Hematopoietic multipotent progenitor cell treated with erythropoietin and hydrocortisone succinate and interleukin-3 and kit ligand, for 8 days (in vitro differentiated cells): ENCODE data around the gene CFAP73.
"Not testable (repeated sequence)": the region's sequence is repeated elsewhere in the genome, so short reads cannot be mapped to it uniquely, and the experiment has no call there.

Experiments used
- DNase-seq: peaks from one replicate; pipeline ENCODE4 v3.0.0-alpha.2; 2015

The CFAP73 gene

GRCh38 chr12:113149361-113150150 is at the start of gene CFAP73:
CFAP73 (plus strand) TSS chr12:113149724; CDS start chr12:113149858, 134 bp downstream.
- peak; percentile 19 for DNase-seq

DNA sequence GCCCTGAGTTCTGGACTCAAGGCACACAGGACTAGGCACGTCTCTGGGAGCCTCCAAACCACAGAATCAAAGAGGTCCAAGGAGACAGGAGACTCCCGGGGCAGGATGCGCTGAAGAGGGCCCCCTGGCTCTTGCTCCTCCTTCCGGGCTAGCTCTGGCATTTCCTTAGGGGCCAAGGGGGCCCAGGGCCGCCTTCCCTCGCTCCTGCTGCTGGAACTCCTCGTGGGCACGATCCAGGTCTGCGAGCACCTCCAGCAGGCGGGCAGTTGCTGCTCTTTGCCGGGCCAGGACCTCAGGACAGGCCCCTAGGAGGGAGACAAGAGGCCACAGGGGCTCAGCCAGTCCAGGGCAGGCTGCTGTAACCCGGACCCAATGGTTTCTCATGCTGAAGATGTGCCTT is 49.8 kb upstream of the CFAP73 start:
- no peak for DNase-seq

DNA sequence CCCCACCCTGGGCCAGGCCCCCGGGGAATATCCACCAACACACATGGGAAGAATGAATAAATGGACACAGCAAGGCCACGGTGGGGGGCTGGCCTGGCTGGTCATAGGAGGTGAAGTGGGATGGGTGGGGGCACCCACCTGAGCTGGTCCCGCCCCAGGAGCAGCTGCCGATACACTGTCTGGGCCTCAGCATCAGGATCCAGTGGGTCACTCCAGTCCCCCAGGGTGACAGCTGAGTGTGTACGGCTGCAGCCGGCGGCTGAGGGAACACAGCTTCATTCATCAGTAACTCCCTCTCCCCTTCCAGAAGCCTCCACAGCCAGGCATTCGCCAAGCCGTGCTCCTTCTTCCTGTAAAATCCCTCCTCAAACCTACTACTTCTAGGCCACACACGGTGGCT is 47.8 kb upstream of the CFAP73 start:
- no peak for DNase-seq

DNA sequence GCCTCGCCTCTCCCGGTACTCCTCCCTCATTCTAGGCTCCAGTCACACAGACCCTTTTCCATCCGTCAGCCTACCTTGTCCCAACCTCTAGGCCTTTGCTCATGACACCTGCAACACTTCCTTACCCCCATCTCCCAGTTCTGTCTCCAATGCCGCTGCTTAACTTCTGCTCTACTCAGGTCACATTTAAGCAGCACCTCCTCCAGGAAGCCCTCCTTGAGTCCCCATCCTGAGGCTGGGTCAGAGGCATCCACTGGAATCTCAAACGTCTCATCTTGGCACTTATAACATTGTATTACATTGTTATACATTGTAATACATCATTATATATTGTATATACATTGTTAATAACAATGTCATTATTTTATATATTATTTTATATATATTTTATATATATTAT is 46.7 kb upstream of the CFAP73 start:
- DNase-seq, result no peak

DNA sequence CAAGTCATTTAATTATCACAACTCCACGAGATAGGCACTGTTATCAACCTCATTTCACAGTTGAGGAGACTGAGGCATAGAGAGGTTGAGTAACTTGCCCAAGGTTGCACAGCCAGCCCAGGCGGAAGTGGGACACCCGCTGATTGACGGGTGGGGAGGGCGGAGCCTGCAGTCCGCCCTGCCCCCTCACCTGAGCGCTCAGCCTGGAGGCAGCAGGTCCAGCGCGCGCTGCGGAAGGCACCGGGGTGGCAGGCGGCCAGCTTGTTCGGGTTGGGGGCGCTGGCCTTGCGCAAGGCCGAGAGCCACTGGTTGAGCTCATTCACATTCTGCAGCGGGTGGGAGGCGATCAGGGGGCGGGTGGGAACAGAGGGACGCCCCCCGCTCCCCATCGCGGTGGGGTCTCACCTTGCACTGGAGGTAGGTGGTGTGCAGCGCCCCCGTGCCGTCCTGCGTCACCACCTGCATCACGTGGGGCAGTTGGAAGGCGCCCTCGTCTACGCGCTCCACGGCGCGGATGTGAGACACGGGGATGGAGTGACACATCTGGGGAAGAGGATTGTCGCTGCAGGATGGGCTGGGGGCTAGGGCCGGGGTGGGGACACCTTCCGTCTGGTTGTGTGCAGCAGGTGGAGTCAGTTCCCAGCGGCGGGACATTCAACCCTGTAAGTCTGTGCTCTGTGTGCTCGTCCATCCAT is 45.6 kb upstream of the CFAP73 start:
- no peak for DNase-seq

GRCh38 chr12:113104953-113105510 is 44.5 kb upstream of the CFAP73 start:
- no peak for DNase-seq

DNA sequence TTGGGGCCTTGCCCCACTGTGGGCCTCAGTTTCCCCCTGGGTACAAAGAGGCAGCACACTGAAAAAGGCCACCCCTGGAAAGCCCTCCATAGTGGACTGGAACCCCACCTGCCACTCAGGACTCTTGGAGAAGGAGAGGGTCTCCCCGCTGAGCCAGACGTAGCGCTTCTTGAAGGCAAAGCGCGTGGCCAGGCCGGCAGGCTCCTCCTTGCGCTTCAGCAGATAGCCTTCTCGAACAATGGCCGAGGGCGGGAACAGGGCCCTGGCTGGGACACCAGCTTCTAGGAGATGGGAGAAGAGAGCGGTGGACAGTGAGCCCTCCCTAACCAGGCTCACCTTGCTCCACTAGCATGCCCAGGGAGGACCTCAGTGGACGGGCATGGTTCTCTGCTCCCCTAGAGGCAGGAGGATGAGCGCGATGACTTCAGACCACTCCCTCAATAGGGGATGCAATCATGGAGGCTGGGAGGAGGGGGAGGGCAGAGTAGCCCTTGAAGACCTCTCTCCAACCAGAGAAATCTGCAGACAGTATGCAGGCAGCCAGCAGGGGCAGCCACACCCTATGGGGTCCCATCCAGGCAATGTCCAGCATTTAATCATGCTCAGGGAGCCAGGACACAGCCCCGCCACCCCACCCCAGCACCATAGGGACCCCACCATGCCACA is 43.8 kb upstream of the CFAP73 start:
- no peak for DNase-seq

DNA sequence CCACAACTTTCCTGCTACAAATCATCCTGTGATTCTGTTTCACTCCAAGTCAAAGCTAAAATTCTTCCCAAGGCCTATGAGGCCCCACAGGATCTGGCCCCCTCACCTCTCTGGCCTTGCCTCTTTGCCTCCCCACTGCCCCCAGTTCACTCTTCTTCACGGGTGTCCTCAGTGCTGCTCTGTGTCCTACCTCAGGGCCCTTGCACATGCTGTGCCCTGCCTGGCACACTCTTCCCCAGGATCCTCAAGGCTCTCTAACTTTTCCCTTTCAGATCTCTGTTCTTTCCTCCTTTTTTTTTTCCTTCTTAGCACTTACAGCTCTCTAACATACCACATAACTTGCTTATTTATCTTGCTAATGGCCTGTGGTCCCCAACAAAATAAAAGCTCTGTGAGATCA is 43.2 kb upstream of the CFAP73 start:
- DNase-seq, result no peak

DNA sequence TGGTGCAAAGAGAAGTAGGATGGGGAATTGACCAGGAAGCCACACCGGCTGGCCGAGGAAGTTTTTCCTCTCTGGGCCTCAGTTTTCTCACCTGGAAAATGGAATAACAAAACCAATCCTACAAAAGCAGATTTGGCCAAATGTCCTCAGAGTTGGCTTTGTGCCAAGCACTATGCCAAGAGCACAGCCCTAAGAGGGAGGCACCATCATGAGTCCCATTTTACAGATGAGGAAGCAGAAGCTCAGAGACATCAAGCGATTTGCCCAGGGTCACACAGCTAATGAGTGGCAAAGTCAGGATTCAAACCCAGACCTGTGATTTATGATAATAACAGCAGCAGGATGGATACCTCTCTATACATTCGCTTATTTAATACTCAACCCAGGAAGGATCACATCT is 41.2 kb upstream of the CFAP73 start:
- no peak for DNase-seq

- no peak for DNase-seq
These were observed 40.2 kb upstream of the CFAP73 start for GRCh38 chr12:113109360-113109759.

- no peak for DNase-seq
These were observed 39.5 kb upstream of the CFAP73 start for GRCh38 chr12:113109872-113110599.

GRCh38 chr12:113111247-113111646 is 38.3 kb upstream of the CFAP73 start:
- DNase-seq, result no peak

DNA sequence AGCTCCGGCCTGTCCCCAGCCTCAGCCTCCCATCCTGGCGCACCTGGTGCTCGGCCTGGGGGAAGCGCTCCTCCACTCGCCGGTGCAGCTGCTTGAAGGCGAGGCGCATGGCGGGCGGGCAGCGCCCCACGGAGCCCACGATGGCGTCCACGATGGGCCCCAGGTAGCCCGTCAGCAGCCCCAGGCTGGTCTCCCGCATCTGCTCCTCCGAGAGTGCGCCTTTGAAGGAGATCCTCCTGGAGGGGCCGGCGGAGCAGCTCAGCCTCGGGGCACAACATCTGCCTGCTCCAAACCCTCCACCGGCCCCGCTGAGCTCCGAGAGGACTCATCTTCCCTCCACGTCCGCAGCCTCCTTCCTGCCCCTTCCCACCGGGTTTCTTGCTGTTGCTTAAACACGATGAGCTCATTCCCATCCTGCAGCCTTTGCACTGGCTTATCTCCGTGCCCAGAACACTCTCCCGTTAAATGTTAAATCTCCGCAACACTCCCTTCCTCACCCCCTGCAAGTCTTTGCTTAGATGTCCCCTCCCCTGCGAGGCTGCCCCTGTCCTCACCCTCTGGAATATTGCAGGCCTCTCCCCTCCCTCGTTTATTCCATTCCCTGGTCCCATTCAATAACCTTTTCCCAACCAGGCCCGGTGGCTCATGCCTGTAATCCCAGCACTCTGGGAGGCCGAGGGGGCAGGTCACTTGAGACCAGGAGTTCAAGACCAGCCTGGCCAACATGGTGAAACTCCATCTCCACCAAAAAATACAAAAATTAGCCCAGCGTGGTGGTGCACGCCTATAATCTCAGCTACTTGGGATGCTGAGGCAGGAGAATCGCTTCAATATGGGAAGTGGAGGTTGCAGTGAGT is 37.3 kb upstream of the CFAP73 start:
- DNase-seq, result no peak

- DNase-seq, result no peak
These were observed 36.1 kb upstream of the CFAP73 start for GRCh38 chr12:113113397-113113796.

DNA sequence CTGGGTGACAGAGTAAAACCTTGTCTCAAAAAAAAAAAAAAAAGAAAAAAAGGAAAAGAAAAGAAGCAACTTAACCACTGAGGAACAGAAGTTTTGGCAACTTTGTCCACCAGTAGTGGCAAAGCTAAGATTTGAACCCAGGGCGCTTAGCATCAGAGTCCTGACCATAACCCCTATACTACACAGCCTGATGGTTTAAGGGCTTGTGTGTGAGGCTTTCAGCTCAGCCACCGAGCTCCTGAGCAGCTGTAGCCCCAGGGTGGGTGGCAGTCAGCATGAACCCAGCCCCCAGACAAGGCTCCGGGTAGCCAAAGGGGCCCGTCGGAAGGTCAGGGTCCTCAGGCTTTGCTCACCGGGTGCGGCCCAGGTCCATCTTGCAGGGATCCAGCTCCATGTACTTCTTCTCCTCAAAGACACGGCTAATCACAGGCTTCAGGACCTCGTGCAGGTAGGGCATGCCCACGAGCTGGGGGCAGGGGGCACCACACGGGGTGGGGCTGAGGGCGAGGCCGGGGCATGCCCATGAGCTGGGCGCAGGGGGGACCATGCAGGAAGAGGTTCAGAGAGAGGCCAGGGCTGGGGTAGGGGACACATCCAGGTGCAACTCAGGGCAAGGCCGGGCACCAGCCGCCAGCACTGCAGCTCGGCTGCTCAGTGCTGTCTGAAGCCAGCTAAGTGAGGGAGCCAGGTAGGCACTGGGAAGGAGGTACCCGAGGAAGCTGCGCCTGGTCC is 34.9 kb upstream of the CFAP73 start:
- no peak for DNase-seq

DNA sequence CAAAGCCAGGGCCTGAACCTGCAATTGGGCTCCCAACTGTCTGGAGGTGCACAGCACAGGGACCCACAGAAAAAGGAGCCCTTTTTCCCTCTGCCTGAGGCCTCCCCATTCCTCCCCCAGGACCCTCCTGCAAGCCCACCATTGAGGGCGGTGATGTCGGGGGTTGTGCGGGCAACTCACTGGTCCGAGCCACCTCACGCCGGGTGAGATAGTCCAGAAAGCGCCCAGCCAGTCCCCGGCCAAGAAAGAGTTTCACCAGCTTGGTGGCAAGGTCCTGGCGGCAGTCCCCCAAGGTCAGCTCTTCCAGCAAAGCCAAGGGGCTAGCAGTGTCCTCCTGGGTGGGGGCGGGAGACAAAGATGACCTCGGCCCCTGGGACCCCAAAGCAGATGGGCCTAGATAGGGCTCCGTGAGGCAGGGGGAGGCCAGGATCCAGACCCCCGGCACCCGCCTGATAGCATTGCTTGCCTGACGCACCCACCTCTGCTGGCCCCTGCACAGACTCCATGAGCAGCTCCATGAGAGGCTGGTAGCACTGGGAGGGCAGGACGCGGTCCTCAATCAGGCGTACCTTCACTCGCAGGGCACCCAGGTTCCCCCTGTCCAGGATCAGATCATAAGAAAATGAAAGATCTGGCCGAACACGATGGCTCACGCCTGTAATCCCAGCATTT is 33.9 kb upstream of the CFAP73 start:
- no peak for DNase-seq

DNA sequence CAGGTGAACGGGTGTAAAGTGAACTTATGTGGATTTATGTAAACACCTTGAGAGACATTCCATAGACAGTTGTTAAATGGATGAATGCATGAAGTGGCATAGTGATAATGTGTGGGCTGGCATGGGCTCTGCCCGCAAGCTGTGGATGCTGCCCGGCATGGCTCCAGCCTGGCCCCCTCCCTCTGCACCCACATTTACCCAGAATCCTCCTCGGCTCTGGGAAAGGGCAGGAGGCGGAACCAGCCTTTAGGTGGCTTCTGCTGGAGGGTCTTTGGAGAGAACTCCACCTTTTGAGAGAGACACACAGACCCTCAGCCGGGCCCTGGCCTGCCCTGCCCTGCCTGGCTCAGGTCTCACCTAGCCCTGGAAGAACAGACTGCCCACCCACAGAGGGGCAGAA is 32.6 kb upstream of the CFAP73 start:
- DNase-seq, result no peak

DNA sequence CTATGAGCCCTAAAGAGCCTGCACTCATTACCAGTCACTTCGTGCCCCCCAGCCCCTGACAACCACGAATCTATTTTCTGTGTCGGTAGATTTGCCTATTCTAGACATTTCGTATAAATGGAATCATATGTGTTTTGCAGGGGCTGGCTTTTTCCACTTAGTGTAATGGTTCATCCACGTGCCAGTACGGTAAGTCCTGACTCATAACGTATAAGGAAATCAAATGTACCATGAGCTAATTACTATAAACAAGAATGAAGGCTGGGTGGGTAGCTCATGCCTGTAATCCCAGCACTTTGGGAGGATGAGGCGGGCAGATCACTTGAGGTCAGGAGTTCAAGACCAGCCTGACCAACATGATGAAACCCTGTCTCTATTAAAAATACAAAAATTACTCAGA is 31.8 kb upstream of the CFAP73 start:
- DNase-seq, result not testable (repeated sequence)

DNA sequence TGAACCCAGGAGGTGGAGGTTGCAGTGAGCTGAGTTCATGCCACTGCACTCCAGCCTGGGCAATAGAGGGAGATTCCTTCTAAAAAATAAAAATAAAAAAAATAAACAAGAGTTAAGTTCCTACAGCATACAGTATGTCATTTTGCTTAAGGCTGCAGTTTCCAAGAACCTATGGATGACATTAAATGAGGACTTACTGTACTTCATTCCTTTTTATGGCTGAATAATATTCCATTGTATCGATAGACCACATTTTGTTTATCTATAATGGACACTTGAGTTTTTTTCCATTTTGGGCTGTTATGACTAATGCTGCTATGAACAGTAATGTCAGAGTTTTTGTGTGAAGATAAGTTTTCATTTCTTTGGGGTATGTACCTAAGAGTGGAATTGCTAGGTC is 31.4 kb upstream of the CFAP73 start:
- no peak for DNase-seq

GRCh38 chr12:113119980-113120669 is 29.4 kb upstream of the CFAP73 start:
- DNase-seq, result no peak
